NCI-H1436 (cell line): ENCODE results near the gene ATG2B.

Source experiments
- DNase-seq: peaks from one replicate; lab custom pipeline; 2025; lab: John Stamatoyannopoulos, UW

ATG2B gene

DNA sequence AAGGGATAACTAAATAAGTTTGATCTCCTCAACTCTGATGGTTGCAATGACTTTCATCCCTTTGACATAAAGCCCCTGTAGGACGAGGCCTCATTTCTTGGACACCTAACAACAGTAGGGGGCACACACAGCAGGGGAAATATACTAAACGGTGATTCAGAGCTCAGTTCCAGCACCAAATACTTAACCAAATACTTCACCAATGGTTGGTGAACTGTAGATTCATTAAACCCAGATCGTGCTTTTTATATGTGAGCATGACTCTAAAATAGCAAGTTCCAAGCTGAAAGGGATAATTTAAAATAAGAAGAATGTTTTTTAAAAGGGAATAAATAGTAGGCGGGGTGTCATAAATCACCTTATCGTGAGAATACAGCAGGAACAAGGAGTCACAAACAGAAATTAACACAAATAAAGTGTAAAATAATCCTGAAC lies 53.2 kb downstream of the ATG2B start:
- no peak for DNase-seq

DNA sequence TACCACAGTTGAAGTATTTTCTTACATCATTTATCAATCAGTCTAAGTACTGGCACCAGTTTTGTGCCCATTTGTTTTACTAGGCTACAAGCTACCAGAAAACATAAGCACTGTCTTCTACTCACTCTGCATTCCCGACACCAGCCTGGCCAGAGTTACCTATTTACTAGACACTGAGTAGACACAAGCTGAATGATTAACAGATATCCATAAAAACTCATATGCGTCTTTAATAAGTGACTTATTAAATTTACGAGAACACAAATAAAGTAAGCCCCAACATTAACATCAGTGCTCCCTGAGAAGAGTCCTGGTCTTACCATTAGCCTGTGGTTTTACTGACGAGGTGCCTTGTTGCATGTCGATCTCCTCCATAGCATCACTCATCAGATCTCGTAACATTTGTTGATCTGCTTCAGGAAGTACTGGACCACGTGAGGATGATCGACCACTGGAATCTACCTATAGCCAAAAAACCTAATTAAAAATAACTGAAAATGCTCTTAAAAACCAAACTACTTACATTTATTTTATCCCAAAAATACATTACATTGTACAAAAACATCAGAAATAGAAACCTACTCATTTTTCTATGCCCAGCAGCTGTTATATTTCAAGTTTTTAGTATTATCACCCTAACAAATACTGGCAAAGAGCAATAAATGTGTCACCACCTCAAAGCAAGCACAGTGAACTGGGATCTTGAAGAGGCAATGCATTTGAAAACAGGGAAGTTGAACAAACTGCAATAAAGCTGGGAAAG lies 53.8 kb downstream of the ATG2B start:
- no peak for DNase-seq

DNA sequence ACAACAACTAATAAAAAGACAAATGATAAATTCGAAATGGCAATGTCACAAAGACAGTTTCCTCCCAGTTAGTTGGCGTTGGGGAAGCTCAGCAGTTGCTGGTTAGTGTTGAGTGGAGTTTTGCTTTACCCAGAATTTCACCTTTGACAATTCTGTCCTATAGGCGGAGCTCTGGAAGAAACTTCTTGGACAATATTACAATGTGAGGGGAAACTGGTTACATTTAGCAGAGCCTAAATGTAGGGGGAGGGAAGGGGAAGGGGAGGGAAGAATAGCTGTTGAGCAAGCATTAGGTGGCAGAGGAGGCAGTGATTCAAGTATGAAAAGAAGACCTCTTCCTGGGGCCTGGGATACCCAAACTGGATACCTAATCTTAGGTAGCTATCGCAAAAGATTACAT lies 55.7 kb downstream of the ATG2B start:
- DNase-seq: no peak

DNA sequence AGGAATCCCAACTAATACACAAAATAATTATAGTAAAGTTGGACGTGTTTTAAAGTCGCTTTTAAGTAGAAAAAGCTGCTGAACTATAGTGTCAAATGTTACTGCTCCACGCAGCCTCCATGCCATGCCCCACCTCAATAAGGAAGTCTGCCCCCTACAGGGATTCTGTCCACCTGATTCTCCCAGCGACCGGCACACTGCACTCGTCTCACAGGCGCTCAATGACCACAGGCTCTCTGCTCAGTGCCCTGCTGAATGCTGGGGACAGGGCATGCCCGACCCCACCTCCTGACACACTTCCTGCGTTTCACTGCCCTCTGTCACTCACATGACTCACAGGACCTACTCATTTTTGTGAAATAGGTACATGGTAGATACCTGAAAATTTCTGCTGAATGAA lies 58.2 kb downstream of the ATG2B start:
- no peak for DNase-seq

DNA sequence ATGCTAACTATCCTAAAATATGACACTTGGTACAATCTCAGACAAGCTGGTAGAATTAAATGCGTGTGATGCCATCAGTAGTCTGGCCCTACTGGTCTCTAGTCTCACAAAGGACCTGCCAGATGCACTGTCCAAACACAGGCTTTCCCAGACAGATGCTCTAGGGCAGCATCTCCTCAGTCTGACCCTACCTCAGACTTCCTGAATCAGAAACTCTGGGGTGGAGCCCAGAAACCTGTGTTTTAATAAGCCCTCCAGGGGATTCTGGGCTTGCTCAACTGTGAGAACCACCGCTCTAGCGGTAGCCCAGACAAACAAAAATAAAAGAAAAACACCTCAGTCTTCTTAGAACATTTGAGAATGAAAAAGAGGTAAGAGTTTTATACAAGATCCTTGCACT lies 59.2 kb downstream of the ATG2B start:
- DNase-seq: peak; percentile 33

DNA sequence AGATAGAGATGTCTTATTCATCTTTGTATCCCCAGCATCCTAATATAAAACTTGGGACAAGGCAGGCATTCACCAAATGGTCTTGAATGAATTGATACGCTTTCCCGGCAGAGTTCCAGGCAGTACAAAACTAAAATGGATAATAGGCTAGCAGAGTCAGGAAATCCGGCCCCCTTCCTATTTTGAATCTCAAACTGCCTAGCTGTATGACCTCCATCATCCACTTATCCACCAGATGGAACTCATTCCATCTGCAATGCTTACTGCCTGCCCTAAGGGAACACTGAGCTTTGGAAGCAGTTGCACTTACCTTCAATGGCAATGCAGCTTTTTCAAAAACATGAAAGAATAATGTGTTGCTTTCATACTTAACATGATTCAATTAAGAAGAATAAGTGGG lies 63.7 kb downstream of the ATG2B start:
- no peak for DNase-seq

DNA sequence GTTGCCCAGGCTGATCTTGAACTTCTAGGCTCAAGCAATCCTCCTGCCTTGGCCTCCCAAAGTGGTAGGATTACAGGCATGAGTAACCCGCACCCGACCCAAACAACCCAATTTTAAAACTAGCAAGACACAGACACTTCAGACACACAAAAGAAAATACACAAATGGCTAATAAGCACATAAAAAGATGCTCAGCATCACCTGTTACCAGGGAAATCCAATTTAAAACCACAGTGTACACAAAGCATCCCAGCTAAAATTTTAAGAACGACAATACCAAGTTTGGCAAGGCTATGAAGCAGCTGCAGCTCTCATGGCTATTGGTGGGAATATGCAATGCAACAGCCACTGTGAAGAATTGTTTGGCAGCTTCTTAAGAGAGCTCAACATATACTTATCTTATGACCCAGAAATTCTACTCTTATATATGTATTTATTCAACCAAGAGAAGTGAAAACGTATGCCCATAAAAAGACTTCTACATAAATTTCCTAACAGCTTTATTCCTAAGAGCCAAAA lies 65.1 kb downstream of the ATG2B start:
- DNase-seq: no peak

DNA sequence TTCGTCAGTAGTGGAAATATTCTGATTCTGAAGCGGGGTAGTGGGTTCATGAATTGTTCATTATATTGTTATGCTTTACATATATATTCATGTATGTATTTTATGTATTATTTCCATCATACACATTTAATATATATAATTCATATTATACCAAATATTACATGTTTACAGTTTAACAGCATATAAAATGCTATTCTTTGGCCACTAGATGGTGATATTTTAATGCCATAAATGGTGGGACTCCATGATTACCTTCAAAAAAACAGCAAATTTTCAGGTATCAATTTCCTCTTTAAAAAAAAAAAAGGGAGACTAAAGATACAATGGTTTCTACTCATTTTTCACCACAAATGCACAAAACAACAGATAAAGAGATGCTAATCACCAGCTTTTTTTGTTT lies 66.1 kb downstream of the ATG2B start:
- DNase-seq: peak; percentile 19

DNA sequence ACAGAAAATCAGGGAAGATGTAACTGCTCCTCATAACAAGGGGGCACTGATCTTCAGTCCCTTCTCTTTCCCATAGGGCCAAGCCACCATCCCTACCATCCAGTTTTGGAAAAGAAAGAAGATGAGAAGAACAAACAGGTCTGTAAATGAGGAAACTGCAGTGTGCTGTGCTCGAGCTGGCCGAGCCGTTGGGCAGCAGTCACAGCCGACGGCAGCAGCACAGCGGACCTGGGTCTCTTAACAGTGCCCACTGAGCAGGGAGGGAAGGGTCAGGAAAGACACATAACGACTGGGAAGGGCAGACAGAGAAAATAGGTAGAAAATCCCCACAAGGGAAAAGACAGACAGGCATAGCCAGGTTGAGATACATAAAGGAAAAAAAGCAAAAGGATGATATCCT lies 68.9 kb downstream of the ATG2B start:
- DNase-seq: no peak

DNA sequence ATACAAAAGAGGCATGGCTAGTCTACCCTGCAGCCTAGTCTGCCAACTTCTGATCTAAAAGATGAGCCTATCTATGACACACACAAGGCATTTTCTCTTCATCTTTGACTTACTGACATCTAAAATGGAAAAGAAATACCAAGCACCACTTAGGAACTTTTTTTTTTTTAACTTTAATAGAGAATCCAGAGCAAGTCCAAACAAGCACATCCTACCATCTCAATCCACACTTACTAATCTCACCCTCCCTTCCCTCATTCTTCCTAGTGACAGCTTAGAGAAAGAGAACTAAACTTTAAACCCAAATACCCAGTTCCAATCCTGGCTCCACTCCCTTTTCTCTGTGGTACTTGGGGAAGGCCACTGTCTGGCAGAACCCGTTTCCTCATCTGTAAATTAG lies 75.3 kb downstream of the ATG2B start:
- no peak for DNase-seq

DNA sequence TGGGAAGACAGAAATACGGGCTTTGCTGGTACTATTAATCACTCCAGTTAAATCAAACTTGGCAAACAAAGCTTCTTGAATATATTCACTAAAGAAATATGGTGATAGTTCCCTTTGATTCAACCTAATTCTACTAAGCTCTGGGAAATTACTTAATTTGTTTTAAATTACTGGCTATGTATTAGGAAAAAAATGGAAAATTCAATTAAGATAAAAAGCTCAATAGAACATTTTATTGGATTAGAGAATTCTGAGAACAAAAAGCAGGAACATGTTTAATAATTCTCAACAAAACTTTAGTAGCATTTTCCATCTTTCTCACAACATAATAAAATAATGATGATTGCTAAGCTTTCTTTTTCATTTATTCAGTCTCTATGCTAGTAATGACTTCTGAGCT lies 76.9 kb downstream of the ATG2B start:
- no peak for DNase-seq

DNA sequence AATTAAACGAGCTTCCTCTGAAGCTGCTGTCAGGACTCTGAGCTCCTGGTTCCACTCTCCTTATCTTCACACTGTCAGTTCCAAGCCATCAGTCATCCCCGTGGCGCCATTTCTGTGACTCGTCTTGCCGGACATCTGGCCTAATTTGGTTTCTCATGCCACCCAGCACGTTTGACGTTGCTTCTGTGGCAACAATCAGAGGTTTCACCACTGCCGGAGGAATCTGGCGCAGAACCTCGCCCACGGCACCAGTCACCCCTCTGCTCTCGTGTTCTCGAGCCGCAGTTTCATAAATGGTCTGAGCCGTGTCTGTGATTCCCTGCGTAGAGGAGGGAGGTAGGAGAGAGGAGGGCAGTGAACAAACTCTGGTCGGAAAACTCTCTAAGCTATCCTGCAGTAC lies 77.5 kb downstream of the ATG2B start:
- DNase-seq: no peak

DNA sequence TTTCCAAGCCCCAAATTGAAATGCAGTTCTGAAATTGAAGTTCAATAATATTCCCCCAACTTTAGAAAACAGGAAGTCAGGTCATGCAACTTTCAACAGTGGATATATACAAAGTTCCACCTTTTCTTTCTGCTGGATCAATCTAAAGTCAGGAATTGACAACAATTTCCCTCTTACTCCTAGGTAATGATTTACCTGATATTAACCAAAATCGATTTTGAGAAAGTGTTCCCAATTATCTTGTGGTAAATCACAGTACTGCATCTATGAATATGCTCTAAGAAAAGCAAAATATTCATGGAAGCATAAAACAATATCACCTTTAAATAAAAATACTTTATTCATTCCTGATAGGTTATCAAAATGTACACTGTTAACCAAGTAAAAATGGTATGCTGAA lies 78.7 kb downstream of the ATG2B start:
- DNase-seq: no peak

DNA sequence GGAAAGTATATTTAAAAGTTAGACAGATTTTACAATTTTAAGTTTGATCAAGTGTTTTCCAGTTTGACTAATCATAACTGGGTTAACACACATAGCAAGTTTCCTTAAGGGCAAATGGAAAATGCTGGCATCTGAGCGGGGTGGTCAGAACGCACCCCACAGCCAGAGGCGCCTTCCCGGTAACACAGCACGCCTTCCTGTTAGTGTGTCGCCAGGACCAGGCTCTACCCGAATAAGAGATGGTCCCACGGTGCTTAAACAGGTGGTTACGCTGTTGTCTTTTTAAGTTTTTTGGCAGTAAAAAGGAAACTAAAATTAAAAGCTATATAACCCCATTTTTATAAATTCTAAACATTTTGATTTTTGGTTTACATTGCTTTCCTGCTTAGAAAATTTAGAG lies 79.1 kb downstream of the ATG2B start:
- DNase-seq: no peak

DNA sequence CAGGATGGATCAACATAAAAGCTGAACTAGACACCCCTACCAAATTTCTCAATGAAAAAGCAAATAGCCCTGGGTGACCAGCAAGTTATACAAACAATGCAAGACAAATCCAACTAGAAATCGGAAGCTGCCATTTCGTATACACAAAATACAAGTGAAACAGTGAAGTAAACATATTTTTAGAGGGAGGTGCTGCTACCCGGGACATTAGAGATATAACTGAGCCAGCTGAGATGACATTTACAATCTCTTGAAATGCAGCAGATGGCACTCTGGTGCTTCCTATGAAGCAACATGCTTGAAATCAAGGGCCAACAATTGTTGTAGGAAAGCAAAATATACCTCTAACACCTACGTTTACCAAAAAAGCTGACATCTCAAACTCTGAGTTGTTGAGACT lies 81.7 kb downstream of the ATG2B start:
- DNase-seq: no peak

DNA sequence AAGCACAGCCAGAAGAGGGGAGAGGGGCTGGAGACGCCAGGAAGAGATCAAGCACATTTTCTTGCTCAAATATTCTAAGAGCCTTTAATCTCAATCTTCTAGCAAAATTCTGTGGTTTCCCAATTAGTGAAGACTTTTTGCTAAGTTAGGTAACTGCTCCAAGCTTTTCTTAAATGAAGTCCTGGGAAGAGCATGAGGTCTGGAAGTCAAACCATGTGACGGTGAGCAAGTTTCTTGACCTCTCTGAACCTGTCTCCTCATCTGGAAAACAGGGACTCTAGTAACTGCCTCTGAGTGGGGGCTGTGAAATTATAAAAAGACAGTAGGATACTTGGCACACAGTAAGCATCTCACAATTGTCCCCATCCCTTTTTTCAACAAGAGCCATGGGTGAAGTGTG lies 83.0 kb downstream of the ATG2B start:
- DNase-seq: no peak

DNA sequence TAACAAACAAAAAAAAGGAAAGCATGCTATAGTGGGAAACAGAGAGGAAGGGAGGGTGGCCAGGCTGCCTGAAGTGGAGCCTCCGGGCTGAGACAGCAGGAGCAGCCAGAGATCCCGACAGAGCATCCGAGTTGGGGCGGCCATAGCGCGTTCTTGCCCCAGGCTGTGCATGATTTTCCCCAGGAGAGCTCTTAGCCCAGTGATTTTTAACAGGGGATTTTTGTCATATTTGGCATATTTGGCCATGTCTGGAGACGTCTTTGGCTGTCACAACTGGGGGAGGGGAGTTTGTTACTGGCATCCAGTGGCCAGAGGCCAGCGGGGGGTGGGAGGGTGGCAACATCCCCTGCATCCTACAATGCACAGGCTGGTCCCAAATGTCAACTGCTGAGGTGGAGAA lies 83.6 kb downstream of the ATG2B start:
- no peak for DNase-seq

DNA sequence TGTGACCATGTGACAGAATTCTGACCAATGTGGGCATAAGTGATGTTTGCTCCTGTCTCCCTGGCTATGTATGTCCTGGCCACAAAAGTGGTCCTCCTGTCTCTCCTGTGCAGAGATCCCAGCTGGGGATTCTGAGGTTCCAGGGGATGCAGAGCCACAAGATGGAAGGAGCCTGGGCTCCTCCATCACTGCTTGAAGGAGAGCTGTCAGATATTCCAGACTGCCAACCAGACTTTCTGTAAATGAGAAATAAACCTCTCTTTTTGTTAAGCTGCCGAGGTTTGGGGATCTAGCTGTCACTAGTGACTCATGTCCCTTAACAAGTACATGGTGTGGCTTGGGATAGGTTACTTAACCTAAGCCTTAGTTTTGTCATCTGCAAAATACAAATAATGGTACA lies 85.3 kb downstream of the ATG2B start:
- DNase-seq: no peak

DNA sequence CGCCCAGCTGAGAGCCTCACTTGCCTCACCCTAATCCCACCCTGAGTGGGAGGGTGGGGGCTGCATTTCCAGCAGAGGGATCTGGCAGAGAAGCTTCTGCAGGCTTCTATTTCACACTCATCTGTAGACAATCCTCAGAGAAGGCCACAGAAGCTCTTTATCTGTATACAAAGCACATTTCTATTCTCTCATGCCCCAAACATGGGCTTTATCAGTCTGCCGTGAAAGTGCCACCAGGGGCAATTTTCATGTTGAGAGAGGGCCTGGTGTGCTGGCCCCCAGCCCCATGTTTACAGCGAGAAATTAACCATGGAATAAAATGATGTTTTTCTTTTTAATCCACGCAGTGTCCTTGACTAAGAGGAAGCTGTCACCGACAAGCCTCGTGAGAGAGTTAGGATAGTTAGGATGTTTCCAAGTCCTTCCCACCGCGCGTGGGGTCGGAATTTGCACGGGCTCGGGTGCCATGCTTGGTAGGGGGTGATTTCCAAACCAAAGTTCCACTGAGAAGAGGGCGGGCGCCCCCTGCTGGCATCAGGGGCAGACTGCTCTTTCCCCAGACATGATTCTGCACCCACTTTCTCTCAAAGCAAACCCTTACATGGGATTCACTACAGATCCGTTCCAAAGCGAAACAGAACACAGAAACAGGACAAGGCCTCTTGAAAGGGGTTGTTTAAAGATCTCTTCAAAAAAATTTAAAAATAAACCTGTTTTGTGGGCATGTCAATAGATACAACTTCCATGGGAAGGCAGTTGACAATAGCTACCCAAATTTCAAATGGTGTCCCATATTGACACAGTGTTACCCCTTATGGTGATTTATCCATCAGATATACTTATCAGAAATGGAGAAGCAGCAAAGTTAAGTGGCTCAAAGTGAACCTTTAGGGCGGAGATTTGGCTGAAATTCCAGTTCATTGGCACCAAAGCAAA lies 87.7 kb downstream of the ATG2B start:
- DNase-seq: peak; percentile 55

DNA sequence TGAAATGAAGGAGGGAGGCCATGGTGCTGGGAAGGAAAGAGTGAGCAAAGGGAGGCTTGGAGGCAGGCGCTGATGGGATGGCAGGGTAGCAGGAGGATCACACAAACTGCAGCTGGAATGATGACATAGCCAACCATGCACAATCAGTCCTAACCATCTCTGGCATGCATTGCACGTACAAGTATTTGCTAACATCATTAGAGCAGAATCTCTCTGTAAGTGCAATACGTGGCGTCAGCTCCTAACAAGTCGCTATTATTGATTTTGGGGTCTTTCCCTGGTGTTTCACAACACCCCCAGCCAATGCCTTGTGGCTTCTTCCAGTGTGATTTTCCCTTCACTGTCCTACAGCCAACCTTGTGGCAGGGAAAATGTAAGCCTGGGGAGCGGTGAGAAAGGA lies 88.6 kb downstream of the ATG2B start:
- no peak for DNase-seq

DNA sequence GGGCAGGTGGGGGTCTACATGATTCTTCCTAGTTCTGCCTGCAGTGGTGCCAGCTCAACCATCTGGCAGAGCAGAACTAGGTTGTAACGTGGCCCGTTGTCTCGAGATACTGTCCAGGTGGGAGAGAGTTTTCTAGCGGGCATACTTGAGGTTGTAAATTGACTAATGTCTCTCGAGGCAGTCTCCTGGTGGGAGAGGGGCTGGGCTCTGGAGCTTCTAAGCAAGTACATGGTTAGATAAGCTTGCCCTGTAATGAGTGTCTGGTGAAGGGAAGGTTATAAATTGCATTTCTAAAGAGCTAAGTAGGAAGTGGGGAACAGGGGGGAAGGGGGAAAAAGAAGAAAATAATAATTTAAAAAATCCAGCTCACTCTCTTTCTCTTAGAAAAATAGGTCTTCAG lies 89.0 kb downstream of the ATG2B start:
- DNase-seq: no peak

DNA sequence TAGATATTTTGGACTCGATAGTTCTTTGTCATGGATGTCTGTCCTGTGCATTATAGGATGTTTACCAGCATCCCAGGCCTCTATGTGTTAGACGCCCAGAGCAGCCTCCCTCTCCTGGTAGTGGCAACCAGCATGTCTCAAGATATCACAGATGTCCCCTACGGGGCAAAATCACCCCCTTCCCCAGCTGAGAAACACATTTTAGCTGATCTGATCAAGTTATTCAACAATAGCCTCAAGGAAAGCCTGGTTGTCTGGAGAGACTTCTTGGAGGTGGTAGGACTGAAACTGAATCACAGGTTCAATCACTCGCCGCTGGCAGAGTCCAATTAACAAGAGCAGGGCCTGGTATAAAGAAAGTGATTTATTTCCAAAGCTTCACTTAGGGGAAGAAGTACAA lies 89.5 kb downstream of the ATG2B start:
- no peak for DNase-seq

DNA sequence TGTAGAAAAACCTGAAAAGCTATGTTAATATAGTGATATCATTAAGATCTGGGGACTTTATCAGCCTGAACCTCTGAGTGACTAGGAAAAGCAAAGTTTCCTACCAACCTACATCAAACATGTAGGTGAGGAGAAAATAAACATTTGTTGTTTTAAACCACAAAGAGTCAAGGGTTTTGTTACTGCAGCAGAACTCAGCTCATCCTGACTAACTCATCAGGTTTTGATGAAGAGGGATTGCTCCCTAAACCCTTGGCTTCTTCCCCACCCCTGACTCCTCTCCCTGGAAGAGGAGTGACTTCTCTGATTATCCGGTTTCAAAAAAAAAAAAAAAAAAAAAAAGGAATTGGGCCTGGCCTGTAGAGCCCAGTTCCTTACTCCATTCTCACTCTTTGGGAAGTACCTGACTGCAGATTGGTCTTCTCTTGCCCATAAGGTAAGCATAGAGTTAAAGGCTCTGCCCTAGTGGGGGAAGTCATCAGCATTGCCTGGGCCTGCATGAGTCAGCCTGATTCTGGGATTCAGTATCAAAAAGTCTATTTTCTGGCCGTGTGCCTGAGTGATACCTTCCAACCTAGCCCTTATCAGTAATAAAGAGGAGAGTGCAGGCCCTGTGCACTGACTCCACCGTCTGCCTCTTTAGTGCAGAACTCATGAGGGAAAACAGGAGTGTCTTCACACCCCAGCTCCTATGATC lies 90.2 kb downstream of the ATG2B start:
- DNase-seq: no peak
